HepG2 (cell line): ENCODE results near the gene P4HA1. TPM values are rescaled to one million over a fixed set of nuclear protein-coding genes. Genes with fewer than 3 reads are reported as not detected.

Experiments
- ATAD3A ChIP-seq: sonication (generic); formaldehyde crosslinking; IDR thresholded peaks from 2 replicates; pipeline ENCODE4 v1.4.0; 2020; ENCODE audit warnings: missing genetic modification reagents
- CREB1 ChIP-seq, 2 experiments: fragments of 450-650 bp in 1 of 2; IDR thresholded peaks; 2 replicates each; pipeline ENCODE4 v1.6.1; 2016 to 2017; ENCODE audit warnings: control low read depth in 1 of 2, mild to moderate bottlenecking in 1 of 2, missing compliant biosample characterization in 1 of 2, missing genetic modification characterization in 1 of 2
- FOXK1 ChIP-seq: sonication (generic); formaldehyde crosslinking; IDR thresholded peaks from 2 replicates; pipeline ENCODE4 v1.4.0; 2020; ENCODE audit warnings: low read depth, missing genetic modification reagents, borderline replicate concordance
- FOXP1 ChIP-seq, 2 experiments: fragments of 450-650 bp in 1 of 2; IDR thresholded peaks; 2 replicates each; pipeline ENCODE4 v1.6.1; 2017 to 2018; ENCODE audit warnings: antibody characterized with exemption in 1 of 2
- GABPA ChIP-seq, 2 experiments: IDR thresholded peaks; 2 replicates each; pipeline ENCODE4 v1.6.1; 2011 to 2016; ENCODE audit warnings: low read depth in 2 of 2, low read length in 1 of 2, missing biosample characterization in 1 of 2, missing genetic modification characterization in 1 of 2
- HNRNPUL1 ChIP-seq: fragments of 200-400 bp; formaldehyde crosslinking; IDR thresholded peaks from 2 replicates; pipeline ENCODE4 v1.6.1; 2017; ENCODE audit warnings: low read depth, mild to moderate bottlenecking, low read length, moderate library complexity
- JUN ChIP-seq: sonication (generic); formaldehyde crosslinking; IDR thresholded peaks from 2 replicates; pipeline ENCODE4 v1.4.0; 2020; ENCODE audit warnings: mild to moderate bottlenecking, missing genetic modification reagents
- MIER2 ChIP-seq: IDR thresholded peaks from 2 replicates; pipeline ENCODE4 v1.6.1; 2016; ENCODE audit warnings: missing biosample characterization, missing genetic modification reagents
- RORA ChIP-seq: sonication (generic); formaldehyde crosslinking; IDR thresholded peaks from 2 replicates; pipeline ENCODE4 v1.5.0; 2020; ENCODE audit warnings: mild to moderate bottlenecking, missing genetic modification reagents, moderate library complexity
- RXRA ChIP-seq: sonication (generic); formaldehyde crosslinking; IDR thresholded peaks from 2 replicates; pipeline ENCODE4 v1.5.1; 2020; ENCODE audit warnings: missing genetic modification reagents
- SMAD3 ChIP-seq: sonication (generic); formaldehyde crosslinking; IDR thresholded peaks from 2 replicates; pipeline ENCODE4 v1.4.0; 2020; ENCODE audit warnings: missing genetic modification reagents
- ZMYM4 ChIP-seq: sonication (generic); formaldehyde crosslinking; IDR thresholded peaks from 2 replicates; pipeline ENCODE4 v1.8.1; 2023; ENCODE audit warnings: mild to moderate bottlenecking, missing genetic modification reagents
- ZNF792 ChIP-seq: IDR thresholded peaks from 2 replicates; pipeline ENCODE4 v1.6.1; 2016
- polyA plus RNA-seq, 8 experiments: library from polyadenylated mRNA; depleted of rRNA in 3 of 8; stranded (reverse) in 7 of 8; unstranded in 1 of 8; fragments of >200 nt; fragmentation: Illumina TruSeq in 4 of 8; extraction: Trizol in 4 of 8; gene quantifications; 2 replicates each; pipeline versions ENCODE4 v1.2.1 to v1.2.3, GENCODE V29; 2011 to 2016; ENCODE audit warnings: low read depth in 4 of 8, missing spikeins in 1 of 8, mixed read lengths in 1 of 8; ENCODE audit not compliant: insufficient read depth in 1 of 8
- total RNA-seq, 5 experiments: library from RNA; depleted of rRNA; stranded (reverse); fragments of >200 nt; fragmentation: Illumina TruSeq; extraction: Trizol; gene quantifications; 2 replicates each; pipeline ENCODE4 v1.2.3, GENCODE V29; 2016; ENCODE audit warnings: low read depth in 1 of 5
- TF ChIP-seq, protein P1 (sequence below): IDR thresholded peaks from 2 replicates; pipeline ENCODE4 v1.6.1; 2018; ENCODE audit warnings: missing genetic modification reagents, mild to moderate bottlenecking, missing compliant biosample characterization
- TF ChIP-seq, protein P2 (sequence below): sonication (generic); formaldehyde crosslinking; IDR thresholded peaks from 2 replicates; pipeline ENCODE4 v1.4.0; 2020; ENCODE audit warnings: missing genetic modification reagents, low read depth, mild to moderate bottlenecking, borderline replicate concordance
- TF ChIP-seq, protein P3 (sequence below): IDR thresholded peaks from 2 replicates; pipeline ENCODE4 v1.6.1; 2016; ENCODE audit warnings: low read depth
- TF ChIP-seq, protein P4 (sequence below): fragments of 450-650 bp; IDR thresholded peaks from 2 replicates; pipeline ENCODE4 v1.6.1; 2016
- TF ChIP-seq, protein P5 (sequence below): sonication (generic); formaldehyde crosslinking; IDR thresholded peaks from 2 replicates; pipeline ENCODE4 v1.5.1; 2020; ENCODE audit warnings: mild to moderate bottlenecking, missing genetic modification reagents, borderline replicate concordance

P4HA1 gene
- total and polyA plus RNA-seq, 2 of the 13 experiments (the other 11 are each of a cell fraction or from before 2014, with no cell fraction given): 63.1 to 196 TPM

DNA sequence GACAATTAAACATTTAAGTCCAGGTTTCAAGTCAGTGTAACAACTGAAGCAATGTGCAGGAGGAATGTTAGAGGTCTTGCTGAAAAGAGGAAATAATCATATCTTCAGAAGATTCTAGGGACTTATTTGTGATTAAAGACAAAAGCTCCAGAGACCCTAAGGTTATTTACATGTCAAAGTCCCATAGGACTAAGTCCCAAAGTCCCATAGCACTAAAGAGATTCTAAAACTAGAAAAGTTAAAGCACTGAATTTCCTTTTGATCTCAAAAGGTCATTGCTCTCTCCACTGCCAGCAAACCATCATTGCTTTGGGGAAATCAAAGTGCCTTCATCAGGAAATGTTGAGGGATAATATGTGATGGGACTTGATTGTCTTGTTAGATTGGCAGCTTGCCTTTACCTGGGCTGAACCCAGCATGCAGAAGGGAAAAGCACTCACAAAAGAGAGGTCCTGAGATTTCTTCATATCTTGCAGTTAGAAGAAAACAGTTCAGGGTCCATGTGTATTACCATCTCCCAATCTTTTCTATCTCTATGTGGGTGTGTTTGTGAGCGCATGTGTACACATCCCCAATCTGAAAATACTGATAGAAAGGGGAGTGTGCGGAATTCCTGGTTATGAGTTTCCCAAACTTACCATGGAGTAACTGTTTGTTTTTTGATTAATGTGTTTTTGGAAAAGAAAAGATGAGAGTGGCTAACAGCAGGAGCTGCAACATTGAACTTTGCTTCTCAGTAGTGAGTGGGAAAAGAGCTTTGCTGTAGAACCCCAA, 35.4 kb upstream of the P4HA1 start (continued):
- TF ChIP-seq, protein P1, sequence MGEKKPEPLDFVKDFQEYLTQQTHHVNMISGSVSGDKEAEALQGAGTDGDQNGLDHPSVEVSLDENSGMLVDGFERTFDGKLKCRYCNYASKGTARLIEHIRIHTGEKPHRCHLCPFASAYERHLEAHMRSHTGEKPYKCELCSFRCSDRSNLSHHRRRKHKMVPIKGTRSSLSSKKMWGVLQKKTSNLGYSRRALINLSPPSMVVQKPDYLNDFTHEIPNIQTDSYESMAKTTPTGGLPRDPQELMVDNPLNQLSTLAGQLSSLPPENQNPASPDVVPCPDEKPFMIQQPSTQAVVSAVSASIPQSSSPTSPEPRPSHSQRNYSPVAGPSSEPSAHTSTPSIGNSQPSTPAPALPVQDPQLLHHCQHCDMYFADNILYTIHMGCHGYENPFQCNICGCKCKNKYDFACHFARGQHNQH (CRISPR knock-in tag): peak; percentile 89
- TF ChIP-seq GABPA (IDR thresholded peaks at IDR 0.05; ENCODE audit: low read depth, low read length): no peak
- peak; percentile 17; the same call in 1 of the 2 replicates for TF ChIP-seq GABPA (CRISPR knock-in tag; IDR thresholded peaks at IDR 0.05; ENCODE audit: low read depth)
- peak; percentile 68; the same call in 1 of the 2 replicates for TF ChIP-seq ZMYM4 (CRISPR knock-in tag)
- TF ChIP-seq FOXK1: peak; percentile 88
- peak; percentile 83 for TF ChIP-seq SMAD3
- TF ChIP-seq CREB1 (IDR thresholded peaks at IDR 0.05): no peak
- TF ChIP-seq CREB1 (CRISPR knock-in tag; IDR thresholded peaks at IDR 0.05): peak; percentile 57
- no peak for TF ChIP-seq ATAD3A (CRISPR knock-in tag)
- TF ChIP-seq, protein P2, sequence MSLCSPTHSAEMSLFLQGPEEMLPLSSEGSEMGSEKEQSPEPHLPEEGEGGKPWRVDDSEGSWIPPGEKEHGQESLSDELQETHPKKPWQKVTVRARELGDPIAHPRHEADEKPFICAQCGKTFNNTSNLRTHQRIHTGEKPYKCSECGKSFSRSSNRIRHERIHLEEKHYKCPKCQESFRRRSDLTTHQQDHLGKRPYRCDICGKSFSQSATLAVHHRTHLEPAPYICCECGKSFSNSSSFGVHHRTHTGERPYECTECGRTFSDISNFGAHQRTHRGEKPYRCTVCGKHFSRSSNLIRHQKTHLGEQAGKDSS (CRISPR knock-in tag): no peak
- TF ChIP-seq HNRNPUL1: no peak
- TF ChIP-seq, protein P3, sequence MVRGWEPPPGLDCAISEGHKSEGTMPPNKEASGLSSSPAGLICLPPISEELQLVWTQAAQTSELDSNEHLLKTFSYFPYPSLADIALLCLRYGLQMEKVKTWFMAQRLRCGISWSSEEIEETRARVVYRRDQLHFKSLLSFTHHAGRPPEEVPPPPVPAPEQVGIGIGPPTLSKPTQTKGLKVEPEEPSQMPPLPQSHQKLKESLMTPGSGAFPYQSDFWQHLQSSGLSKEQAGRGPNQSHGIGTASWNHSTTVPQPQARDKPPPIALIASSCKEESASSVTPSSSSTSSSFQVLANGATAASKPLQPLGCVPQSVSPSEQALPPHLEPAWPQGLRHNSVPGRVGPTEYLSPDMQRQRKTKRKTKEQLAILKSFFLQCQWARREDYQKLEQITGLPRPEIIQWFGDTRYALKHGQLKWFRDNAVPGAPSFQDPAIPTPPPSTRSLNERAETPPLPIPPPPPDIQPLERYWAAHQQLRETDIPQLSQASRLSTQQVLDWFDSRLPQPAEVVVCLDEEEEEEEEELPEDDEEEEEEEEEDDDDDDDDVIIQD (CRISPR knock-in tag): peak; percentile 63; the same call in 1 of the 2 replicates
- TF ChIP-seq MIER2: peak; percentile 41
- TF ChIP-seq RXRA: peak; percentile 73; the same call in 1 of the 2 replicates
- TF ChIP-seq JUN (CRISPR knock-in tag): peak; percentile 60; the same call in 1 of the 2 replicates
- peak; percentile 72; the same call in 1 of the 2 replicates for TF ChIP-seq RORA (CRISPR knock-in tag)
- no peak for TF ChIP-seq FOXP1 (IDR thresholded peaks at IDR 0.05)
- peak; percentile 86 for TF ChIP-seq FOXP1 (CRISPR knock-in tag; IDR thresholded peaks at IDR 0.05)
- TF ChIP-seq, protein P4, sequence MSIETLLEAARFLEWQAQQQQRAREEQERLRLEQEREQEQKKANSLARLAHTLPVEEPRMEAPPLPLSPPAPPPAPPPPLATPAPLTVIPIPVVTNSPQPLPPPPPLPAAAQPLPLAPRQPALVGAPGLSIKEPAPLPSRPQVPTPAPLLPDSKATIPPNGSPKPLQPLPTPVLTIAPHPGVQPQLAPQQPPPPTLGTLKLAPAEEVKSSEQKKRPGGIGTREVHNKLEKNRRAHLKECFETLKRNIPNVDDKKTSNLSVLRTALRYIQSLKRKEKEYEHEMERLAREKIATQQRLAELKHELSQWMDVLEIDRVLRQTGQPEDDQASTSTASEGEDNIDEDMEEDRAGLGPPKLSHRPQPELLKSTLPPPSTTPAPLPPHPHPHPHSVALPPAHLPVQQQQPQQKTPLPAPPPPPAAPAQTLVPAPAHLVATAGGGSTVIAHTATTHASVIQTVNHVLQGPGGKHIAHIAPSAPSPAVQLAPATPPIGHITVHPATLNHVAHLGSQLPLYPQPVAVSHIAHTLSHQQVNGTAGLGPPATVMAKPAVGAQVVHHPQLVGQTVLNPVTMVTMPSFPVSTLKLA: peak; percentile 30; the same call in 1 of the 2 replicates
- TF ChIP-seq, protein P5, sequence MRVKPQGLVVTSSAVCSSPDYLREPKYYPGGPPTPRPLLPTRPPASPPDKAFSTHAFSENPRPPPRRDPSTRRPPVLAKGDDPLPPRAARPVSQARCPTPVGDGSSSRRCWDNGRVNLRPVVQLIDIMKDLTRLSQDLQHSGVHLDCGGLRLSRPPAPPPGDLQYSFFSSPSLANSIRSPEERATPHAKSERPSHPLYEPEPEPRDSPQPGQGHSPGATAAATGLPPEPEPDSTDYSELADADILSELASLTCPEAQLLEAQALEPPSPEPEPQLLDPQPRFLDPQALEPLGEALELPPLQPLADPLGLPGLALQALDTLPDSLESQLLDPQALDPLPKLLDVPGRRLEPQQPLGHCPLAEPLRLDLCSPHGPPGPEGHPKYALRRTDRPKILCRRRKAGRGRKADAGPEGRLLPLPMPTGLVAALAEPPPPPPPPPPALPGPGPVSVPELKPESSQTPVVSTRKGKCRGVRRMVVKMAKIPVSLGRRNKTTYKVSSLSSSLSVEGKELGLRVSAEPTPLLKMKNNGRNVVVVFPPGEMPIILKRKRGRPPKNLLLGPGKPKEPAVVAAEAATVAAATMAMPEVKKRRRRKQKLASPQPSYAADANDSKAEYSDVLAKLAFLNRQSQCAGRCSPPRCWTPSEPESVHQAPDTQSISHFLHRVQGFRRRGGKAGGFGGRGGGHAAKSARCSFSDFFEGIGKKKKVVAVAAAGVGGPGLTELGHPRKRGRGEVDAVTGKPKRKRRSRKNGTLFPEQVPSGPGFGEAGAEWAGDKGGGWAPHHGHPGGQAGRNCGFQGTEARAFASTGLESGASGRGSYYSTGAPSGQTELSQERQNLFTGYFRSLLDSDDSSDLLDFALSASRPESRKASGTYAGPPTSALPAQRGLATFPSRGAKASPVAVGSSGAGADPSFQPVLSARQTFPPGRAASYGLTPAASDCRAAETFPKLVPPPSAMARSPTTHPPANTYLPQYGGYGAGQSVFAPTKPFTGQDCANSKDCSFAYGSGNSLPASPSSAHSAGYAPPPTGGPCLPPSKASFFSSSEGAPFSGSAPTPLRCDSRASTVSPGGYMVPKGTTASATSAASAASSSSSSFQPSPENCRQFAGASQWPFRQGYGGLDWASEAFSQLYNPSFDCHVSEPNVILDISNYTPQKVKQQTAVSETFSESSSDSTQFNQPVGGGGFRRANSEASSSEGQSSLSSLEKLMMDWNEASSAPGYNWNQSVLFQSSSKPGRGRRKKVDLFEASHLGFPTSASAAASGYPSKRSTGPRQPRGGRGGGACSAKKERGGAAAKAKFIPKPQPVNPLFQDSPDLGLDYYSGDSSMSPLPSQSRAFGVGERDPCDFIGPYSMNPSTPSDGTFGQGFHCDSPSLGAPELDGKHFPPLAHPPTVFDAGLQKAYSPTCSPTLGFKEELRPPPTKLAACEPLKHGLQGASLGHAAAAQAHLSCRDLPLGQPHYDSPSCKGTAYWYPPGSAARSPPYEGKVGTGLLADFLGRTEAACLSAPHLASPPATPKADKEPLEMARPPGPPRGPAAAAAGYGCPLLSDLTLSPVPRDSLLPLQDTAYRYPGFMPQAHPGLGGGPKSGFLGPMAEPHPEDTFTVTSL: peak; percentile 82; the same call in 1 of the 2 replicates
- TF ChIP-seq ZNF792 (CRISPR knock-in tag): peak; percentile 29; the same call in 1 of the 2 replicates
